RPMI7951 (cell line): ENCODE results near the gene PTPN14. TPM values are rescaled to one million over a fixed set of nuclear protein-coding genes. Genes with fewer than 3 reads are reported as not detected.
A peak's percentile ranks its signal among the peaks of the same experiment; 100 is the strongest.

Experiments used
- DNase-seq: peaks from one replicate; pipeline ENCODE4 v3.0.0-alpha.2; 2012; ENCODE audit warnings: low read depth
- total RNA-seq: library from RNA; depleted of rRNA; stranded (reverse); fragments of >200 nt; shearing (Covaris generic); gene quantifications from 2 replicates; pipeline ENCODE4 v1.2.3, GENCODE V29; 2014

PTPN14 gene
- total RNA-seq, 1 experiment from 2014 or later, result 29.0 TPM

DNA sequence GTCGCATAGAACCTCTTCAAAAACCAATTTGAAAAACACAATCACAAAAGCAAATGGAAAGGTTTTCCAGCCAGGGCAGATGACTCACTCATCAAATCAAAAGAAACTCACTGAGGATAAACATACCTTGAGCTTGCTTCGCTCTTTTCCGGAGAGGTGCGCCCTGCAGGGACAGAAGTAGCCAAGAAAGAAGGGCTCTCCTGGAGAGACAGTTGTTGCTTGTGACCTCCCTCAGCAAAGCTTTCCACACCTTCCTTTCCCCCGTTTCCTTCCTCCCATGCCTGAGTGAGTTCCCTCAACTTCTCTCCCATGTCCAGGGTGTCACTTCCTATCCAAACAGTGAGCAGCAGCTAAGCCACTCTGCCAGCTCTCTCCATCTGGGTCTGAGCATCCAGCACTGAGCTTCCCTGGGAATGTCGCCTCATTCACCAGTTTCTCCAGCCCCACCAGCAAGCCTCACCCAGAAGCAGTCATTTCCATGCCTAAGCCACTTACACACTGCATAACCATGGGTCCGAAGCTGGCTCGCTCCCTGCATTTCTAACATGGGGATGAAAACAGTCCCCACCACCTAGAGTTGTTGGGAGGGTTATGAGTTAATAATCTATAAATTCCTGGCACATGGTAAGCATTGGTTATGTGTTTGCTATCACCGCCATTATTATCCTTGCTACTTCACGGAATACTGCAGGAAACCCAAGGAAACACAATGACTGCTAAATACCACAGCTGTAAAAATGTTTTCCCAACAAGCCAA lies 75.0 kb downstream of the PTPN14 start:
- no peak for DNase-seq

DNA sequence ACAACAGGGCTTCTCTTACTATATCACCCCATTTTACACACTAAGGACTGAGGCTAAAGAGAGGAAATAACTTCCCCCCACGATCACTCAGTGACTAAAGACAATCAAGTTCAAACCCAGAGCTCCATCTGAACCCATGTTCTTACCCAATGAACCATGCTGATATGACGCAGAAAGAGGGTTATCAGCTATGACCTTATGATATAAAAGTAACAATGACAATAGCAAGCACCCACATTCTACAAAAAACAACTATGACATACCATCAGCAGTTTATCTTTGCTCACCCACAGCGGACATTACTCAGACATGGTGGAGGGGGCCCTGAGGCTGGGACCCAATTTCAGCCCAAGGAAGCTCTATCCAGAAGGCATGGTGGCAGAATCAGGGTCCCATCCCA lies 75.7 kb downstream of the PTPN14 start:
- DNase-seq, result no peak

DNA sequence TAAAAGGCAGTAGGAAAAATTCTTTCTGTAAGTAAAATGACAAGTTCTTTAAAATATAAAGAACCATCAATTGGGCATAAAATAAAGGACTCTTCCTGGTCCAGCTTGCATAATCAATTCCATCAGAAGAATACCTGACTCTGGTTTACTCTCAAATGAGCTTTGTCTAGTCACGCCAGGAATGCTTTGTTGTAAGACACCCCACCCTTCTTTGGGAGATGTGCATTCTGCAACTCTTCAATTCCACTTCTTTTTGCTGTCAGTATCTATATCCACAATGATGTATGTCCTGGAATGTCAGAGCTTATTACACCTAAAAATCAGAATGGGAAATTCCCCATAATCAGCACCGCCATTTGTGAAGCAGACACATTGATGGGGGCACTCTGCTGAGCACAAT lies 76.1 kb downstream of the PTPN14 start:
- DNase-seq, result no peak

DNA sequence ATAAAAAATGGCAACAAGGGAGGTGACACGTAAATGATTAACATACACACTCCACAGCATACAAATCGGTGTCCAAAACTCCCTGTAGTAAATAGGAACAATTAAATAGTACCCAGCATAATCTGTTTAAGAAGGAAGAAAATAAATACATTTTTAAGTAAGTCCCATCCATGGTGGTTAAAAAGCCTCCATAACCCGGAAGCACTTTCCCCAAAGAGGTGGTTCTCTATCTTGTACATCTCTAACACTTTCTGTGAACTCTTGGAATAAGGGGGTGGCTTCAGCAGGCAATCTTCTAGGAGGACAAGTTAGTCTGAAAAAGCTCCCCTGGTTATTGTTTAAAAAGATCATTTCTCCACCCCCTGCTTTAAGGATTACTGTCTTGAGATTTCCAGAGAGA lies 76.9 kb downstream of the PTPN14 start:
- DNase-seq, result no peak

DNA sequence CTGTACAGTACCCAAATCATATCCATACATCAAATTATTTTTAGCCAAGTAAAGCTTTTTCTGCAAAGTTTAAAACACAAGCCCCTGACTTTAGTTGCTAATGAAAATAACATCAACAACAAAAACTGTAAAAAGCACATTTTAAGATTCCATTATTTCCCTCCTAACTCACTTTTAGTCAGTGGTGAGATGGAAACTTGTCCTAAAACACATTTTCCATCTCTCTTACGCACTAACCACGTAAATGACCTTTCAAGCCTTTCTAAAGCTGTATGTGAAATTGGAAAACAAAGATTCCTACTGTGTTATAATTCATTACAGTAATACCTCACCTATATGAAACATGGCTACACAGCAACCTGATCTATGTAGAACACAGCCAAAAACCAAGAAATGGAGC lies 77.5 kb downstream of the PTPN14 start:
- DNase-seq, result no peak

DNA sequence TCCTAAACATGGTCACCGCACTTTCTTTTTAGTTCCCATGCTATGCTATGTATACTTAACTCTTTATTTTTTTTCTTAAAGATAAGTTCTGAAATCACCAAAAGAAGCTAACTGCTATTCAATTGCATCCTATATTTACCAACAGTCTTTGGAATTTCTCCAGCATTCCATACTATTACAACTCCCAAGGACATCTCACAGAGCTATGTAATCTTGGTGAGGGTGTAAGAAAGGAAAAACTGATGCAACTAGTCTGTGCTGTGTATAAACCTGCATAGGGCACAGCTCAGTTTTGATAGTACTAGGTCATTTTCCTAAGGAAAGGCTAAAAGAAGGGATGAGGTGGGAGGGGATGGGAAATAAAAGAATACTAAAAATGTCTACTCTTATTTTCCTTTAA lies 78.0 kb downstream of the PTPN14 start:
- DNase-seq, result no peak

DNA sequence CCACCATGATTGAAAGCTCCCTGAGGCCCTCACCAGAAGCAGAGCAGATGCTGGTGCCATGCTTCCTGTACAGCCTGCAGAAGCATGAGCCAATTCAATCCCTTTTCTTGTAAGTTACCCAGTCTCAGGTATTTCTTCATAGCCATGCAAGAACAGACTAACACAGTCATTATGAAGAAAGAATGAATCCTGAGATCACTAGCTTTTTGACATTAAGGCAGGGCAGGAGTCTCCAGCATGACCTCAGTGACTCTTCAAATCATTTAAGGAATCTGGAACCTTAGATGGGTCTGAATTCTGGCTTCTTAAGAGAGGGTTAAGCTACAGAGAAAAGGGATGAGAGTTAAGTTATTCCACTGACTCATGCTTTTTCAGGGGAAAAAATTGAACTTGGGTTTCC lies 79.0 kb downstream of the PTPN14 start:
- DNase-seq, result no peak

DNA sequence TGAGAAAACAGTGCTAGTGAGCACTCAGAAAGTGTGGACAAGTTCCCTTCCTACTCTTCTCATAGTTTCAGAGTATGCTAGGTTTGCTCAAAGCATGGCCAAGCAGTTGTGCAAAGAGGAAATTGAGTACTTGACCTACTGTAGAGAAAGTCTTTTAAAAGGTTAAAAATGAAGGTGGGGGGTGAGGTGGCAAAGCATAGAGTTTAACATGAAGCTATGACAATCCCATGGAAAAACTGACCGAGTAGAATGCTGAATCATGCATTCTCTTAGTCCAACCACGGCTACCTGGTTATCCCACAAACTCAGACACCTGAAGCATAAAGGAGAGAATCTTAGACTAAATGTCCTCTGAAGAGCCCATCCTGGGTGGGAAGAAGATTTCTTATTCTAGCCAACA lies 79.9 kb downstream of the PTPN14 start:
- no peak for DNase-seq

DNA sequence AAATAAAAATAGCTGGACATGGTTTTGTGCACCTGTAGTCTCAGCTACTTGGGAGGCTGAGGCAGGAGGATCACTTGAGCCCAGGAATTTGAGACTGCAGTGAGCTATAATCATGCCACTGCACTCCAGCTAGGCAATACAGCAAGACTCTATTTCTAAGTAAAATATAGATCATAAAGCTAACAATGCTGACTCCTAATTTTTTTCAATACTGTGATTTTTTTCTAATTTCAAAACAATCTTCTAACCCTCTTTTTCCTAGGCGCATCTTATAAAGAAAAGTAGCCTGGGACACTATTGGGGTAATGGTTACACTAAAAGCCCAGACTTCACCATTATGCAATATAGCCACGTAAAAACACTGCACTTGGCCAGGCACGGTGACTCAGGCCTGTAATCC lies 81.3 kb downstream of the PTPN14 start:
- no peak for DNase-seq

DNA sequence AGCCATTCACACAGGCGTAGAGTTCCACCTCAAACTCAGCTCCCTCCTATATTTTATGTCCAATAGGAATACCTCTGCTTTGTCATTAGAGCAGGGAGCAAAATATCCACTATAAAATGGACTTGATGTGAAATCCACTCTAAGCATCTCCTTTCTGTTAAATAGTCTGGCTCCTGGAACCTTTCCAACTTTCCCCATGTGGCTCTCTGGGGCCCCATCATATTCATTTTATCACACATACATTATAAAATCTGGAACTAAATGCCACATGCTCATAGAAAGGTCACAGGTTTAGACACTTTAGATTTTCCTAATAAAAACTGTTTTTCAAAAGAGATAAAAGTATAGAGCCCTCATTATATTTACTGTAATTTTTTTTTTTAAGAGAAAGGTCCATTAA lies 82.1 kb downstream of the PTPN14 start:
- no peak for DNase-seq

DNA sequence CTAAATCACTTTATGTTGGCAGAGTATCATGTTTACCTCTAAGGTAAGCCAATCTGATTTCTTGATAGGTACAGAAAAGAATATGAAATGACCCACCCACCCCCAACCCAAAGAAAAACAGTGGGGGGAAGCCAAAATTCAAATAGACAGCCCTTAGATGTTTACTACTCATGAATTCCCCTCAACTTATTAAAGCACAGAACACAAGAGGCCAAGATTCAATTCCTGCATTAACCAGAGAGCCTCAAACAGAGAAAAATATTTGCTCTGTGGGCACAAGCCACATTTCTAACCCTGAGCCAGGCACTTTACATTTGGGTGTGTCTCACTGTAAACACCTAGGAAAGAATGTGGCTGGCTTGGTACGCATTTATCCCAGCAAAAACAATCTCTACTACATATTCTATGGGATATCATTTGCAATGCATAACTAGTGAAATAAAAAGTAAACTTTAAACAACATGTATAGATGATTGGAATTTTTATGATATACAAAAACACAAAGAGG lies 84.3 kb downstream of the PTPN14 start:
- DNase-seq, result no peak

DNA sequence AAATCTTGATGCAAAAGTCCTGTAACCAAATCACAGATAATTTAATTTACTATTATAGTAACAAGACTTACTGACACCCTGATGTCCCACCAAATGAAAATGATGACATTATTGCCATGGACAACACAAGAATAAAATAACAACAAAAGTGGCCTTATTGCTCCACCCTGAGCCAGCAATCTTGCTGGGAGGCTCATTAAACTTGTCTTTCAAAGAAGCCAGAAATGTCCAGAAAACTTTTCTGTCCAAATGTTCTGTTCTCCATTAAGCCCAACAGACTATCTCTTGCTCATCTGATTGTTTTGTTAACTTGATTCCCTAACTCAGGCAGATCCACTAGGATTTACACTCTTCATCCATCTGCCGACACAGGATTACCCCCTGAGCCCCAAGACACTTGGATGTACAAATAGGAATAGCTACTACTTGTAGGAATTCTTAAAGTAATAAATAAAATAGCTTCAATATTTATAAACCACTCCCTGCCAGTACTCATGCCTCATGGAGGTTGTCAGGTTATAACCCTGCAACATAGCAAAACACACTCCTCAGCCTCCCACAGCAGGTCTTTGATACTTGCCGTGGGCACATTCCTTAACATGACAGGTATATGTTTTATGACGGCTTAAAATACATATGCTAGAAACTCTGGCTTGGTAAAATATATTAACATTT lies 84.9 kb downstream of the PTPN14 start:
- DNase-seq, result no peak

DNA sequence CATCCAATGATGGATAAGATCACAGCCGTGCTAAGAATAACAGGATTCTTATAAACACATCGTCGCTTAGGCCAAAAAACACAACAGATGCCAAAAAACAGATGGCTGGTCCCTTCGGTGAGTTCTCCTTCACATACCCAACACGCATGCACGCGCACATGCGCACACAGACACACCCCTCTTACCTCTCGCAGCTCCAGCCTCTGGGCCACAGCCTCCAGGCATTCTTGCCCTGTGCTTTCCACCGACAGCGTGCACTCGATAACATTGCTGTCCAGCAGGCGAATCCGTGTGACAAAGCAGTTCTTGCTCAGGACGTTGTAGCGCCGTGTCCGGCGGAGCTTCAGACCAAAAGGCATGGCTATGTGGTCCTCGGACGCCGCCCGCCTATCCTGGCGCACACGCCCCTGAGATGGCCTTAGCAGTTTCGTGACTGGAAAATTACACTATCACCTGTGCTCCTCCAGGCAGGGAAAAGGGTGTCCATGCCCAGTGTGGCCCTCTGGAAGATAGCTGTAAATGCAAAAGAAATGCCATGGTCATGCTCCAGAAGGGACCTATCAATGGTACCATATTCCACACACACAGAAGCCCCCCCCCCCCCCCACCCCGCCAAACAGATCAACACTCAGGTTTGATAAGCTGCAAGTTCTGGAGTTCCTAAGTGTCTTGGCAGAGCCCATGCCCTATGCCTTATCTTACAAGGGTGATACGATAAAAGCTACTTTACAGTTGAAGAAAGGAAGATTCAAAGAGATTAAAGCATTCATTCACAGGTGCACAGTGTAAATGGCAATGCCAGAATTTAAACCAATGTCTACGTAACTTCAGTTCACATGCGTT lies 86.7 kb downstream of the PTPN14 start:
- DNase-seq, result no peak

DNA sequence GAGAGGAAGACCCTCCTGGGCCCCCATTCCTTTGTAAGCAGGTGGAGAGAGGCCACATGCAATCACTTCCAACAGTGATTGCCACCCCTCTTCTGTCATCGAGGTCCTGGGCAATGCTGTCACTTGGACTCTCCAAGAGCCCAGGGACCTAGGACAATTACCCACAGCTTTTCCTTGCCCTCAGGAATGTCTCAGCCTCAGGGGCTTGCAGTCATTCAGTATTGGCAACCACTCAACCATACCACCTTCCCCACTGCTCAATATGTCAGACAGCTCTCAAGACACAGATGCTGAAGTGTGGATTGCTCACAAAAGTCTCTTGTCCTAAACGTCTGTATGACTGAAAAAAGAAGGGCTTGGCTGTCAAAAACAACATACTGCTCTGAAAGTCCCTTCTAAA lies 87.8 kb downstream of the PTPN14 start:
- peak; percentile 38 for DNase-seq

DNA sequence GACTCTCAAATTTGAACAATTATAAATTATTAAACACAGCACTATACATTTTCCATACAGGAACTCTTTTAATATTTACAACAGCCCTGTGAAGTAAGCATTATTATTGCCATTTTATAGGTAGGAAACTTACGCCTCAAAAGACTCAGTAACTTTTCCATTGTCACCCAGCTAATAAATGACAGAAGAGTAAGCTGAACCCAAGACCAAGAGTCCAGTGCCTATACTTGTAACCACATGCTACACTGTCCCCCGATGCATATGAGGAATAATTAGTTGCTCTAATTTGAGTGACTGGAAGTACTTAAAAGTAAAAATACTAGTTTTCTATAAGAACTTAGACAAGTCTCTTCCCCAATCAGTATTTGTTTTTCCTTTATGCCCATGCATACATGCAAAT lies 88.5 kb downstream of the PTPN14 start:
- DNase-seq, result no peak

DNA sequence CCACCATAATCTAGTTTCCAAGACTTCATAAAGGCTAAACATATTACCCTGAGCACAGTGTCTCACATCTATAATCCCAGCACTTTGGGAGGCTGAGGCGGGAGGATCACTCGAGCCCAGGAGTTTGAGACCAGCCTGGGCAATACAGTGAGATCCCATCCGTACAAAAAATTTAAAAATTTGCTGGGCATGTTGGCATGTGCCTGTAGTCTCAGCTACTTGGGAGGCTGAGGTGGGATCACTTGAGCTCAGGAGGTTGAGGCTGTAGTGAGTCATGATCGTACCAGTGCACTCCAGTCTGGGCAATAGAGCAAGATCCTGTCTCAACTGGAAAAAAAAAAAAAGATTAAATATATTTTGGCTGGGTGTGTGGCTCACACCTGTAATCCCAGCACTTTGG lies 90.1 kb downstream of the PTPN14 start:
- DNase-seq, result no peak

DNA sequence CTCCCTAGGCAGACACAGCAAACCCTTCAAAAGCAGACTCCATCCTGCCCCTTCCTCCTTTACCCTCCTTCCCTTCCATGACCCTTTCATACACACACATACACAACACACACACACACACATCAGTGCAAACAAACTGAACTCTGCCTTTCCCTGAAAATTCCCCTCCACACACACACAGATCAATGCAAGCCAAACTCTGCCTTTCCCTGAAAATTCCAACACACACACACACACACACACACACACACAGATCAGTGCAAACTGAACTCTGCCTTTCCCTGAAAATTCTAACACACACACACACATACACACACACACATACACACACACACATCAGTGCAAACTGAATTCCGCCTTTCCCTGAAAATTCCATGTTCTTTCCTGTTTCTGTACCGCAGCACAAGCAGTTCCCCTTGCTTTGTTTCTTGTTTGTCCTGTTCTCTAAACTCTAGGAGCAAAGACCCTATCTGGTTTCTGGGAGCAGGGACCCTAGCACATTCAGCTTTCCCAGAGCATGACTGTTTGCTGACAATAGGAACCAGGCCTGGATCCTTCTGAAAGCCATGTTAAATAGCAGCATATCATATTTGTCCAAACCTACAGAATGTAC lies 91.0 kb downstream of the PTPN14 start:
- no peak for DNase-seq

DNA sequence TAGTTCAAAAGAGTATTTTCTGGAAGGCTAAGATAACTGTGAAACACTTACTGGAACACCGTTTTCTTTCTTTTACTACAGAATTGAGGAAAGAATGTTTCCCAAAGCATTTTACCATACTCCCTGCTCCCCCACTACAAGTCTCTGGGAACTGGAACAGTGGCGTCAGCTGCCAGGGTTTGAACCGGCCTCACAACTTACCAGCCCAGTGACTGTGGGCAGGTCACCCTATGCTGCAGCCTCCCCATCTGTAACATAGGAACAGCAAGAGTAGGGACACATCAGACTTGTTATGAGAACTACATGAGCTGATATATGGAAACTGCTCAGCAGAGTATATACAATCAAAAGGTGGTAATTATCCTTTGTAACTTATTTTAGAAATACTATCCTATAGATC lies 91.5 kb downstream of the PTPN14 start:
- no peak for DNase-seq

DNA sequence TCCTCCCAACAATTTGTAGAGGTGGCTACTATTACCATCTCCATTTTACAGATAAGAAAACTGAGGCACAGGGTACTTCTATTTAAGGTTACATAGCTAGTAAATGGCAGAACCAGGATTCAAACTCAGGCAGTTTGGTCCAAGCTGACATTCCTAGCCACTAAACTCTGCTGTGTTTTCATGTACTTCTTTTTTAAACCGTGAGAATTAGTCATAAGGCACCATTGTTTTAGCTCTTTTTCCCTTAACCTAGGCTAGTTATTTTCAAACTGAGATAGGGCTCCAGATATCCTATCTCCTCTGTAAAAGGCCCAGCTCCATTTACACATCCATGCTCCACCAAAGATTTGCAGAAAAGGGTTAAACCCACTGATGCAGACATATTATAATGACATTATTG lies 92.9 kb downstream of the PTPN14 start:
- no peak for DNase-seq

DNA sequence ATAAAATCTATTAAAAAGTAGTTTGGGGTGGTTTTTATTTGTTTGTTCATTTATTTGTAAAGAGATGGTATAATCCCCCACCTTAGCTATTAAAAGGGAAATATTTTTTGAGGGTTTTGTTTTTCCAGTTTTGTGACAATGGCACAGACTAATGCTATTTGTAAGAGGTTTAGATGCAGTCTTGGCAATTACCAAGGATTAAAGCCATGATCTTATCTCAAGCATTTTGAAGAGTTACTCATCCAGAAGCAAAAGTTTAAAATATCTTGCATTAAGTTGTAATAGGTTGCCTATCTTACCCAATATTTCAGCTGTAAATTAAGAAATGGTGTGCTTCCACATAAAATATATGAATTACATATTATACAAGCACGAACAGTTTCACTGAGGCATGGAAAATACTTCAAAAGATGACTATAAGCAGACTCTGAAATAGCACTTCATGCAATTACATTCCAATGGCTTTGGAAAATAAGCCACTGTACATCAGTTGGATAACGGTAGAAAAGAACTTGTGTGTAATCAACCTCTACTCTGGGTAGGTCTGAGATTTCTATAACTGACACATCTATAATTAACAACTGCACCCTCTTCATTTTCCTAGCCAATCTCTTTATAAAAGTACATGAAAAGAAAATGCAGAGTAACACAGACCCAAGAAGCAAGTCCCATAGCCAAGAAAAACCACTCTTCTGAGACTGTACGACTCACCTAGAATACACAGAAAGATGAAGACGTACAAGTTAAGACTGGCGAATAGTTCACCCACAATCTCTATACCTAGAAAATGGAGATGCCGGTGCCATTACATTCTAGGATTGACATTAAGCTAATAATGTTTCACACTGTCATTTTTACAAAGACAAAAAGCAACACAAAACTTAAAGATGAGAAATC lies 95.2 kb downstream of the PTPN14 start:
- no peak for DNase-seq

DNA sequence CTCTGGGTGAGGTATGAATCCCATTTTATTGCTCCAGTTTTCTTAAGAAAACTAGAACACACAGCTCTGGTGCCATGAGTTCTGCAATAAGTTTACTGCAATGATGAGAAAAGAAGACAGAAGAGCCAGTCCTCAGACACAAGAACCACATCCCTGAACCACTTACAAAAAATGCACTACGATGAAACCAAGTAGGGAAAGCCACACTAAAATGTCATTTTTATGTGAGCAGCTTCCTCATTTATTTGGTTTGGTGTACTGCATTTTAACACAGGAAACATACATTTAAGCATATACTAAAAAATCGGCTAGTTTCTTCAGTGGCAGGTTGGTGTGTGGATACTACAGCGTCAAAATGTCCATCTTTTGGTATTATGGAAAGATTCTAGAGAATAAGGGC lies 95.9 kb downstream of the PTPN14 start:
- no peak for DNase-seq
